Heart left ventricle (tissue), 16 donors: ENCODE measurements around the gene NPAP1. TPM values are rescaled to one million over a fixed set of nuclear protein-coding genes. Genes with fewer than 3 reads are reported as not detected.

ENCODE experiments used
- ATAC-seq, 4 donors: fragments of 200-7000 bp; cut with Tn5 transposase; one replicate each; pipeline ENCODE4 v1.9.1; 2020 to 2022; ENCODE audit warnings: moderate library complexity in 4 of 4, mild to moderate bottlenecking in 3 of 4, moderate number of reproducible peaks in 1 of 4
- DNase-seq, 5 donors: peaks; one replicate each; pipeline ENCODE4 v3.0.0-alpha.2; 2020
- H3K27ac ChIP-seq, 12 donors: fragments of 200-600 bp; sonication (generic) in 4 of 12; one replicate each; pipeline versions ENCODE4 v1.5.0 to v1.8.0; 2016 to 2022; ENCODE audit warnings: mild to moderate bottlenecking in 2 of 12
- H3K27me3 ChIP-seq, 9 donors: fragments of 200-600 bp; sonication (generic) in 2 of 9; one replicate each; pipeline versions ENCODE4 v1.5.1 to v1.8.0; 2016 to 2022; ENCODE audit warnings: mild to moderate bottlenecking in 3 of 9
- H3K36me3 ChIP-seq, 9 donors: fragments of 200-600 bp; sonication (generic) in 2 of 9; one replicate each; pipeline versions ENCODE4 v1.5.0 to v1.8.0; 2018 to 2022; ENCODE audit warnings: mild to moderate bottlenecking in 2 of 9
- H3K4me1 ChIP-seq, 12 donors: fragments of 200-600 bp; sonication (generic) in 4 of 12; one replicate each; pipeline versions ENCODE4 v1.5.0 to v1.8.0; 2016 to 2022; ENCODE audit warnings: mild to moderate bottlenecking in 3 of 12
- H3K4me3 ChIP-seq, 12 donors: fragments of 200-600 bp; sonication (generic) in 4 of 12; one replicate each; pipeline versions ENCODE4 v1.5.0 to v1.8.0; 2017 to 2022; ENCODE audit warnings: mild to moderate bottlenecking in 9 of 12, moderate library complexity in 4 of 12
- H3K9me3 ChIP-seq, 12 donors: fragments of 200-600 bp; sonication (generic) in 4 of 12; one replicate each; pipeline versions ENCODE4 v1.5.0 to v1.8.0; 2016 to 2022; ENCODE audit warnings: mild to moderate bottlenecking in 1 of 12
- CTCF ChIP-seq, 12 donors: fragments of 200-600 bp; sonication (generic) in 4 of 12; IDR thresholded peaks; one replicate each; pipeline versions ENCODE4 v1.5.0 to v1.8.0; 2018 to 2022; ENCODE audit warnings: antibody characterized with exemption in 12 of 12, mild to moderate bottlenecking in 5 of 12
- POLR2A ChIP-seq, 2 donors: fragments of 450-650 bp; IDR thresholded peaks; one replicate each; pipeline ENCODE4 v1.6.1; 2017; ENCODE audit warnings: antibody characterized with exemption in 2 of 2, mild to moderate bottlenecking in 2 of 2, moderate library complexity in 2 of 2
- WGBS, 4 donors: extraction: QIAGEN DNeasy Blood & Tissue Kit in 2 of 4; methylation state at CpG; one replicate each; pipeline versions ENCODE4 v1.1.5 to v1.1.7; 2013 to 2018; 5-methylcytosine and 5-hydroxymethylcytosine counted together
- intact Hi-C, 10 donors: fragments of 100-400 bp; cut with DNase I; formaldehyde crosslinking; loops; one replicate each; pipeline versions ENCODE4 v1.11.1 to v1.14.2; 2022
- polyA plus RNA-seq, 2 donors: library from polyadenylated mRNA; stranded (reverse); fragments of 200-250 nt; gene quantifications; one replicate each; pipeline ENCODE4 v1.2.3, GENCODE V29; 2013
- total RNA-seq, 9 donors: library from RNA; depleted of rRNA in 2 of 9; stranded (reverse); fragments of >200 nt in 2 of 9; fragmentation: NEBNext Ultra II Directional in 3 of 9; extraction: Animal tissue kit (Norgen Biotek cat#: 25700) in 3 of 9; gene quantifications; one replicate each; pipeline versions ENCODE4 v1.1.0 to v1.2.4, GENCODE V29; 2016 to 2023
- donor health status: ischemic (EF 13 %, LVEDD 7.1; RV severe dilation, severe dysfunction).
- donor health status: healthy with polysubstance abuse.
- donor health status: DM: no; HTN: yes; CAD: no.
- donor health status: DM: no; HTN: no; CAD: no.
- donor health status: ischemic (EF 25% LVEDD 6.9; RV normal size, moderate dysfunction).
- donor health status: ischemic (EF 25% LVEDD 5.7; RV mildly dilated, moderate dysfunction).
- donor health status: healthy.
- donor health status: DM: yes; HTN: yes; CAD: no.
- donor health status: ischemic (EF 35%, LVEDD 5.7; RV mildly dilated, moderate dysfunction).
- donor health status: nonischemic (EF 11% LVEDD 7.7; RV severe dilation, severe dysfunction).
- donor health status: DM: yes; HTN: yes; CAD: no.
- donor health status: PGD.
- donor health status: ischemic (EF 29% LVEDD 5.4; RV normal size, mild dysfunction).
- donor health status: nonischemic (EF 23%, LVEDD 6.1; RV moderate dilation, normal function).

The NPAP1 gene
- total and polyA plus RNA-seq, 11 donors = not detected

GRCh38 chr15:24729760-24730159 is 54.2 kb downstream of the NPAP1 start:
- H3K27me3 ChIP-seq = no peaks in the 10 kb centered on the region
- intact Hi-C loops = loop anchor here in 1 of 10 donors (10.0 kb wide), 1 partner anchor 65 kb away; no protein-coding TSS in a partner anchor
- TF ChIP-seq CTCF (IDR thresholded peaks at IDR 0.05) = no peak
- no peak for TF ChIP-seq POLR2A (IDR thresholded peaks at IDR 0.05)
- no peaks in the 10 kb centered on the region for H3K36me3 ChIP-seq
- ATAC-seq (no peak), DNase-seq (no peak)
- no peaks in the 10 kb centered on the region for H3K4me1 ChIP-seq
- H3K27ac ChIP-seq = no peak overlapping the region
- 66 to 77% (median 72%) methylated on average over 2 of the region's 2 CpGs for WGBS, 4 donors
- peaks cover 0 to 29% (median 0%) of the 10 kb centered on the region in 12 donors for H3K9me3 ChIP-seq
- H3K4me3 ChIP-seq = no peak overlapping the region
